ENCODE measurements around the gene ZNF326.

GRCh38 chr1:90023691-90024090 lies 28.8 kb downstream of the ZNF326 start:
- TF ChIP-seq CTCF (IDR thresholded peaks at IDR 0.05) (no peak), EP300 (IDR thresholded peaks at IDR 0.05) (no peak), POLR2A (IDR thresholded peaks at IDR 0.05; ENCODE audit: low read depth) (no peak), POLR2AphosphoS5 (IDR thresholded peaks at IDR 0.05) (no peak)
